MV-4-11 (cell line): ENCODE results near the gene HIBADH.
"Not testable (repeated sequence)": the region's sequence is repeated elsewhere in the genome, so short reads cannot be mapped to it uniquely, and the experiment has no call there.

Experiments used
- DNase-seq: peaks from one replicate; lab custom pipeline; 2025; lab: John Stamatoyannopoulos, UW

Gene HIBADH

DNA sequence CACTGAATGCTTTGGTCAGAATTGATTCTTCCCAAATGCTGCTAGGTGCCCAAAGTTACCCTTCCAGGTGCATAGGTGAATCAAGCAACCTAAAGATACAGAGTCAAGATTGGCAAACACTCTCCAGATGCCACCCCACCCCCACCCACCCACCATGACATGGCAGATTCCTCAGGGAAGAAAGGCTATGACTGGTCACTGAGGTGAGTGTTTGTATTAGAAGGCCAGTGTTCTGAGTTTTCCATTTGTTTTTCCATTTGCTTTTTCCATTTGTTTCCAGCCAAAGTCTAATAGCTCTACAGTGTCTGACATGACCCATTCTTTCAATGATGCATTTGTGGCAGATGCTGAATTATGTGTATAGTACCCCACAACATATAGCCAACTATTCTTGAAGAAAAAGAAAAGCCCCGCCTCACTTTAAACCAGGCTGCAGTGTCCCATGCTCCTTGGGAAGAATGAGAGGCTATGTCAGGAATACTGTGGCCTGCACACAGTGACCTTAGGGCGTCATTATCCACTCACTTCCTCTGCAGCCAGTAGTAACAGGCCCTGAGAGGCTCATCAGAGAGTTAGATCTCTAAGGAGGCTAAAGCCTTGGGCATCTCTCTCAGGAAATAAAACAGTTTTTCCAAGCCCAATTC, 16.1 kb upstream of the HIBADH start:
- DNase-seq: no peak

DNA sequence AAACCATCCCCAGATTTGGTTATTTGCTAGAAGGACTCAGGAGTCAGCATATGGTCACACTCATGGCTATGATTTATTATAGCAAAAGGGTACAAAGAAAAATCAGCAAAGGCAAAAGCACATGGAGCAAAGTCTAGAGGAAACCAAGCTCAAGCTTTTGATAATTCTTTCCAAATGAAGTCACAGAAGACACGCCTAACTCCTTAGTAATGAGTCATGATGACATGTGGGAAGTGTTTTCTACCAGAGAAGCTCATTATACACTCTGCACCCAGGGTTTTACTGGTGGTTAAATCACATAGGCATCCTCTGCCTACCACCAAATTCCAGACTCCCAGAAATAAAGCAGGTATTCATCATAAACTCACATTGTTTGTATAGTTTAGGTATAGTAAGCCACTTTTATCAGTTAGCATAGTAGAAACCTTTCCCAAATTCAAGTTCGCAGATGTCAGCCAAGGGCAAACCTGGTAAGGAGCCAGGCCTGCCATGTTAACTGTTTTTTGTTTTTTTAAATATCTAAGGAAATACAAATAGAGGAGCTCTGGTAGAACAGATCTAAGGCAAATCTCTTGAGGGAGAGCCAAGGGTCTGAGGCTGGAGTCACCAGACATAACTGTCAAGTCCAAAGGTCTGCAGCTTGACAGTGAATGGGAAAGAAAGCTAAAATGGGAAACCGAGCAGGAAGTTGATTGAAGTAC, 15.4 kb upstream of the HIBADH start:
- DNase-seq: peak; percentile 35

DNA sequence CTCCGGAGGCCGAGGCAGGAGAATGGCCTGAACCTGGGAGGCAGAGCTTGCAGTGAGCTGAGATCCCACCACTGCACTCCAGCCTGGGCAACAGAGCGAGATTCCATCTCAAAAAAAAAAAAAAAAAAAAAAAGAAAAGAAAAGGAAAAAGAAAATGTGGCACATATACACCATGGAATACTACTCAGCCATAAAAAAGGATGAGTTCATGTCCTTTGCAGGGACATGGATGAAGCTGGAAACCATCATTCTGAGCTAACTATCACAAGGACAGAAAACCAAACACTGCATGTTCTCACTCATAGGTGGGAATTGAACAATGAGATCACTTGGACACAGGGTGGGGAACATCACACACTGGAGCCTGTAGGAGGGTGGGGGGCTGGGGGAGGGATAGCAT, 11.4 kb upstream of the HIBADH start:
- not testable (repeated sequence) for DNase-seq

DNA sequence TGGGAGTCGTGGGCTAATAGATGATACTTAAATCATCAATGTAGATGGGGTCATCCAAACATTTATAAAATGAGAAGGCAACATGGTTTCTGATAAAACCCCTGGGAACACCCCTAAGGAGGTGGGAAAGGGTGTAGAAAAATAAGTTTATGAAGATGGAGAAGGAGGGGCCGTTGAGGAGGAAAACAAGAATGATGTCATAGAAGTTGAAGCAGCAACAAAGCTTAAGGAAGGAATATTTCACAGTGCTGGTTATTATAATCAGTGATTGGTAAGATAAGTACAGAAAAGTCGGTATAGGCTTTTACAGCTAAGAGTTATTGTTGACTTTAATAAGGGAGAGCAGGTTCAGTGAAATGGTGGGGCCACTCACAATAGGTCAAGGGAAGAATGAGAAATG, 9.0 kb upstream of the HIBADH start:
- DNase-seq: no peak

DNA sequence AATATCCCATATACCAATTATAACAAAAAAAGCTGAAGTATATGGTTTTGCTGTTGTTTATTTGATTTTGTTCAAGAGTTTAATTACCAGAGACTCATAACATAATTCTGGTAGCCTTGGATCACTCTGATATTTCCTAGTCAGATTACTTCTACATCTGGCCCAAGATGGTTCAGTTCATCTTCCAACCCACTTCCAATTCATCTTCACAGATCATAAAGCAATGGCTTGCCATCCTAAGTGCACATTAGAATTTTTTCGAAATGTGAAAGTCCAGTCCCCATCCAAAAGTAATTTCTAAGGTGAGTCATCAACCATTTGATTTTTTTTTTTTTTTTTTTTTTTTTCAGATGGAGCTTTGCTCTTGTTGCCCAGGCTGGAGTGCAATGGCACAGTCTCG, 8.0 kb upstream of the HIBADH start:
- DNase-seq: no peak

DNA sequence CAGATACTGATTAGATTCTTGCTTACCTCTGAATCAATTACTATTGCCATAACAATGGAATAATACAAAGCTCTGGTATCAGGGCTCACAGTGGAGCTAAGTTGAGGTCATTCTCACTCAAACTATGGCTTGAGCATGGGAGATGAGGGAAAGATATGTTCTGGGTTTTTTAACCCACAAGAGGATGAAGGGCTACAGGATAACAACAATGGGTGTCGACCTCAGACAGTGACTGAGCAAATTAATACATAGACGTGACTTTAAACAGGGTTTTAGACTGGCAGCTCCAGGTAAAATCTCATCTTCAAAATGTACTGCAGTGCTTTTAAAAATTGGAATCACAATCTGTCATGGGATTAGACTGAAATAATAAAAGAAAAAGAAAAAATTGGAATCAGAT, 7.5 kb upstream of the HIBADH start:
- no peak for DNase-seq

DNA sequence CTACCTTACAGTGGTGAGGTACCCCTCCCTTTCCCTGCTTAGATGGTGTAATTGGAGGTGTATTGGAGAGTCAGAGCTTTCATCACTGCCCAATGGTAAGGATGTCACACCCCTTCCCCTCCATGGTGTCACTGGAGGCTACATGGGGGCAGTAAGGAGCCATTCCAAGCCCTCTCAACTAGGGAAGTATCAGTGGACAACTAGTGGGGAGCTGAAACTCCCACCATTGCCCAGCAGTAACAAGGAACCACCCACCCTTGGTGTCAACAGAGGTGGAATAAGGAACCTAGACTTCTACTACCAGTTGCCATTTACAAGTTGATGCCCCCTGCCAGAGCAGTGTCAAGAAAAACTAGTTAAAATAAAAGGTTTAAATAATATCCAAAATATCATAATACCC, 2.8 kb upstream of the HIBADH start:
- DNase-seq: no peak

DNA sequence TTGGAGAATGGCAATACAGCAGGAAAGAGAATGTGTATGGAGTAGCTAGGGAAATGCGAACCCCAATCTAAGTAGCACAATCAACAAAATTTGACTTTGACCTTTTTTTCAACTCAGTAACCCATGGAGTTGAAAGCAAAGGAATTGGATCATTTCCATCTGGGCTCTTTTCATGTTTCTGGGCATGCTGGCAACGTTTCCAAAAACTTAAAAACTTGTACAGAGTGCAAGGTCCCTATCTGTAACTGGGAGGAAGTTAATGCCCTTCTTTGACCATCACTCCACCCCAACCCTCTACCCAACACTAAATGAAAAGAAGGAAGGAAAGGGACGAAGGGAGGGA, 1.3 kb upstream of the HIBADH start:
- DNase-seq: no peak

DNA sequence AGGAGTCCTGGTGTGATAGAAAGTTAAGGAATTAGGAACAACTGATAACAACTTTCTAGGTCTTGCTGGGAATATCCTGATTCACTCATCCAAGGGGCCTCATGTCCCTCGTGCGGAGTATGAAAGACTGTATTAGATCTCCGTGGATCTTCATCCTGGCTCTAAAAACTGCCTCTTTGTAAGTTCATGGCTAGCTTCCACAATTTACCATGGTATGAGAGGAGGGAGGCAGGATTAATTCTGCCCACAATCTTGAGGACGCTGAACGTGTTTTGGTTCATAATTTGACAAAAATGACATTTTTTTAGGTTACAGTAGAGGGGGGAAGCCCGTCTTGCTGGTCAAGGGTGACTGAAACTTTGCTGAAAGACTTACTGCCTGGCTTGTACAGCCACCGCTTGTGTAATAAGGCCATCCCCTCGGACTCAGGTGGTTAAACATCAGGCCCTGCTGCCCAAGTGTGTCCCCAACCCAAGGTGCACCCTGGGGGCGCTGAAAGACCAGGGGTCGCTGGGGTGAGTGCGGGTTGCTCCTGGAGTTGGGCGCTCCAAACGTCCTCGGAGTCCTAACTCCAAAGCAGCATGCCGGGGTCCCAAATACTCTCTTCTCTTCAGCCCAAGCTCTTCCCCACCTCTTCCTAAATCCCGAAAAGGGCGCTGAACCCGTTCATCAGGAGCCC, 733 bp downstream of the HIBADH start:
- no peak for DNase-seq

DNA sequence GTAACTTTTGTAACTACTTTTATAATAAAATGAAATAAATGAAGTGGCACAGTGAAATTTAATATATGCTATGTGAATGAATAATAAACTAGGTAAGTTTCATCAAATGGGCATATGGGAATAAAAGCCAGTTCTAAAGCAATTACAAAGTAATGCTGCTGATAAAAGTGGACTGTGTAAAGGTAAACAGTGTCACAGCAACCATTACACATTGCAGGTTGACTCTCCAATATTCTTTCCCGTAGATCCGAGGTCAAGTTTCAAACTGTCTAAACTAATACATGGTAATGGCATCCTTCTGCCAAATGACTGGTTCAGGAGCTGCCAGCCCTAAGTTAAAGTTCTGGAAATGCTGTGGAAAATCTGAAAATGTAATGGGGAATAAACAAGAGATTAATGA, 6.0 kb downstream of the HIBADH start:
- DNase-seq: no peak

DNA sequence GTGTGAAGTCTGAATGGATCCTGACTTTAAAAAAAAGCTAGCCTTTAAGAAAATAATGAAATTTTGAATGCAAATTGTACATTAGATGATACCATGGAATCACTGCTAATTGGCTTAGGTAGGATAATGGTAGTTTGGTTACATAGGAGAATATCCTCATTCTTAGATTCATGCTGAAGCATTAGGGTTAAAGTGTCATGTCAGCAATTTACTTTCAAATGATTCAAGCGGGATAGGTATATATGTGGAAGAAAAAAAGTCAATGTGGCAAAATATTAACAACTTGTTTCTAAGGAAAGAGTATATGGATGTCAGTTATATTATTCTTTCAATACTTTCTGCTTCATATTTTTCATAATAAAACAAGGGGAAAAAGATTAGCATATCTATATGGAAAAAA, 7.5 kb downstream of the HIBADH start:
- no peak for DNase-seq

DNA sequence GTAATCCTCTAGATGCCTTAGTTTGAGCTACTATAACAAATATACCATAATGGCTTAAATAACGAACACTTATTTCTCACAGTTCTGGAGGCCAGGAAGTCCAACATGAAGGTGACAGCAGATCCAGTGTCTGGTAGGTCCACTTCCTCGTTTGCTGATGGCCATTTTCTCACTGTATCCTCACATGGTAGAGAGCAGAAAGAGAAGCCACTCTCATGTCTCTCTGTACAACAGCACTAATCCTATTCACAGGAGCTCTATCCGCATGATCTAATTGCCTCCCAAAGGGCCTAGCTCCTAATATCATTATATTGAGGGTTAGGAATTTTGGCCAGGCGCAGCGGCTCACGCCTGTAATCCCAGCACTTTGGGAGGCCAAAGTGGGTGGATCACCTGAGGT, 10.2 kb downstream of the HIBADH start:
- DNase-seq: no peak

DNA sequence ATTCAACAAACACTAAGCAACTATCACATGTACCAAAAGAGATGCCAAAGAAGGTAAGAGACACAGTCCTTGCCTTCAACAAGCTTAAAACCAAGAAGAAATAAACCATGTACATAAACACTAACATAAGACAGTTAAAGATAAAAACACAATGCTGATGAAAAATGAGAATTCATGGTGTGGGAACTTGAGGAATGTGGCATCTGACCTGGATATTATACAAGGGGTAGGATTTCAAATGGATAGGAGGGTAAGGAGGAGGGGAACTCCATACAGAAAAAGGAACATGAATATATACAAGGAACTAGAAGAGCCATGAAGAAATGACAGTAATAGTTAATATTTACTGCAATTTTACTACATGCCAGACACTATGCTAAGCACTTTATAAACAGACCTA, 11.0 kb downstream of the HIBADH start:
- no peak for DNase-seq

DNA sequence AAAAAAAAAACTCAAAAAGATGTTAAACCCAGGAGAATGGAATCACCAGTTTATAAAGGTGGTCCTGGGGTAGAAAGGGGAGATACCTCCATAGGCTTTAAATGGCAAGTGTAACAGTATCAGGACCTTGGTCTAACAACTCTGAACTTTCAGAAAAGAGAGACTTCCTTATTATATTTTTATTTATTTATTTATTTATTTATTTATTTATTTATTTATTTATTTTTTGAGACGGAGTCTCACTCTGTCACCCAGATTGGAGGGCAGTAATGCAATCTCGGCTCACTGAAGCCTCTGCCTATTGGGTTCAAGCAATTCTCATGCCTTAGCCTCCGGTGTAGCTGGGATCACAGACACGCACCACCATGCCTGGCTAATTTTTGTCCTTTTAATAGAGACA, 12.4 kb downstream of the HIBADH start:
- no peak for DNase-seq

DNA sequence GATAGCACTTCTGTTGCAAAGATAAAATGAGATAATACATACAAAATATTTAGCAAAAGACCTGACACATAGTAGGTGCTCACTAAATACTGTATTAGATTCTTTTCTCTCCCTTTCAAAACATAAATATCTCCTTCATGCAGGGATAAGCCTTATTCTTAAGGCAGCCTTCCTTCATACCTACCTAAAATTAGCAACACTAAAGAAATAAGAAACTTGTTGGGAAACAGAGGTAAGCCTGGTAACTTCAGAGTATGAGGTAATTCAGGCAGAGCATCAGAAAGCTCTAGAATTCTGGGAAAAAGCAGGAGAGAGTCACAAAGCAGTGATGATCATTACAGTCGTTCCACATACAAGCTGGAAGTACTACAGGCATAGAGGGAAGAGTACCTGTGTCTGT, 15.2 kb downstream of the HIBADH start:
- DNase-seq: no peak

DNA sequence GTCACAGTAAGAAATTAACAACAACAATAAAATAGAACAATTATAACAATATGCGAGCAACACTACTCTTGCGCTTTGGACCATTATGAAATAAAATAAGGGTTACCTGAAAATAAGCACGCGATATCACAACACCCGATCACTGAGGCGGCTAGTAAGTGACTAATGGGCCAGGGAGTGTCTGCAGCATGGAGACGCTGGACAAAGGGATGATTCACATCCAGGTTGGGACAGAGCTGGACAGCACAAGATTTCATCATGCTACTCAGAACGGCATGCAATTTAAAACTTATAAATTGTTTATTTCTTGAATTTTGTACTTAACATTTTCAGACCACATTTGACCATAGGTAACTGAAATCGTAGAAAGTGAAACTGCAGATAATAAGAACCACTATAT, 15.6 kb downstream of the HIBADH start:
- no peak for DNase-seq

DNA sequence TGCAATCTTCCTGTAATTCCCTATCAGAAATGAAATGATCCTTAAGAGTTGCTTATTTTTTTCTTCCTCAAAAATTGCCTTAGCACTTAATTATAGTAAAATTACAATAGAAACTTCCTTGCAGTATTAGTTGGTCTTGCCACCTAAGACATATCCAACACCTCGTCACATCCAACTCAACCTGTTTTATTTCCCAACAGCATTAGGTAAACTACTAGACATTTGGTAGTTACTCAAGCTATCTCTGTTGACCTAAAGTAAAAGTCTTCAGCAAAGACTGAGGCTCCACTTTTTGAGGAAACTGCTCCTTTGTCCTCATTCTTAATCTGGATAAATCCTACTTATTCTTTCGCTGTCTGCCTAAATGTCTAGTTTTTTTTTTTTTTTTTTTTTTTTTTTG, 20.4 kb downstream of the HIBADH start:
- DNase-seq: no peak

DNA sequence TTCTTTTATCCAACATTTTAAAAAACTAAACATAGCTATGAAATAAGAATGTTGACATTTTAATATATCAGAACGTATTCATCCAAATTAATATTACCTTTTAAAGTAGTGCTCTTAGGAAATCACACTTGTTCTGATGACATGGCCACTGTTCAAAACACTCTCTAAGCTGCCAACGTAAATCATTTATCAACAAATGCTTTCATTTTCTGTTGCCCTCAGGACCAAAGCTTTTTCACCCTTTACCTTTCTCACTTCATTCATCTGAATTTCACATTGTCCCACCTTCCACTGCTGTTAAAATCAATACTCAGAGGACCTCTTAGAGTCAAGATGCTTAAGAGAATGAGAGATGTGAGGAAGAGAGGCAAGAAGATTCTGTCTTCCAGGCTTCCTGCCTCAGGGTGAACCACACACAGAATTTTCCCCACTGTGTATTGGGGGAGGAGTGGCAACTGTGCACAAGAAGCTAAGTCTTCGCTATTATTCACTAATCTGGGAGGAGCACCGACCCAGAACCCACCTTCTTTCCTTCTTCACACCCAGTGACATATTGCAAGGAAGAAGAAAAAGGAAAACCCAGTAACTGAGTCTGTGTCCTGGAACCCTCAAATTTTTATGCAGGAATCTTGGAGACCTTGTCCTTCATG, 21.0 kb downstream of the HIBADH start:
- DNase-seq: no peak

DNA sequence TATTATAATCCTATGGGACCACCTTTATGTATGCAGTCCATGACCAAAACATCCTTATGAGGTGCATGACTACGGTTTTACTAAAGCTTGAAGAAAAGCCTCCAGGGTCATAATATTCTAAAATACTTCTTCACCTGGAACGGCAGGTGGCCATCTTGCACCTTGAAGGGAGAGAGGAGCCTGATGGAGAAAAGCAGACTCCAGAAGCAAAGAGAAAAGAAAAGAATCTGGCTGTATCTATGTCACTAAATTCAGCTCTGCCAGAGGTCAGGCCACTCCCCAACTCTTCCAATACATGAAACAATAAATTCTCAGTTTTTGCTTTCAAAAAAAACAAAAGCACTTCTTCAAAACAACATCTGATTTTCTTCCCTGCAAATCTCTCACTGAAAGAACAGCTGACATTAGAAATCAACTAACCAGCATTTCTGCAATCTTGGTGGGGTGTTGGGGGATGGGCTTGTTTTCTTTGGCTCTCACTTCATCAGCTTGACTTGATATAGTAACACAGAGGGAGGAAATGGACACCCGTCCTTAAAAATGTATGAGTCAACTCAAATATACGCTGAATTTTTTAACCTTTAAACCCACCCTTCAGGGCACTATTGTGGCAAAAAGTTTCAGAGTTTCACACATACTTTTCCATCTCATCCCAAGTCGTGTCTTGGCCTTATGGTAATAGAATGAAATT, 21.7 kb downstream of the HIBADH start:
- DNase-seq: no peak

DNA sequence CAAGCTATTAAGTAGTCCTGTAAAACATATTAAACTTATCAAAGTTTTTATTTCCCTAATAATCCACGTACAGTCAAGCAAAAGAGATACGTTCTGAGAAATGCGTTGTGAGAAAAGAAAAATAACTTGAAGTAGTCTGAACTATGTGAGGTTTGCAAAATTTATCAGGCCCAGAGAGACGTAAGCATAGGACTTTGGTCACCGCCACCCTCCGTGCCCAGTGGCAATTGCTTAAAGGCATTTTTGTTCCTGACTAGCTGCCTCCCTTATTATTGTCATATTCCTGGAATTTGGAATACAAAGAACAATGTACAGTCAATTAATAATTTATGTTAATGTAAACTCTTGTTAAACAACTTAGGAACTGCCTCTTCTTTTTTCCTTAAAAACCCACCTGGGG, 22.8 kb downstream of the HIBADH start:
- DNase-seq: no peak

DNA sequence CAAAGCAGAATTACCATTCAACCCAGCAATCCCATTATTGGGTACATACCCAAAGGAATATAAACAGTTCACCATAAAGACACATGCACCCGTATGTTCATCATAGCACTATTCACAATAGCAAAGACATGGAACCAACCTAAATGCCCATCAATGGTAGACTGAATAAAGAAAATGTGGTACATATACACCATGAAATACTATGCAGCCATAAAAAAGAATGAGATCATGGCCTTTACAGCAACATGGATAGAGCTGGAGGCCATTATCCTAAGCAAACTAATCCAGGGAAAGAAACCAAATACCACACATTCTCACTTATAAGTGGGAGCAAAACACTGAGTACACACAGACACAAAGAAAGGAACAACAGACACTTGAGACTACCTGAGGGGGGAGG, 23.6 kb downstream of the HIBADH start:
- DNase-seq: not testable (repeated sequence)

DNA sequence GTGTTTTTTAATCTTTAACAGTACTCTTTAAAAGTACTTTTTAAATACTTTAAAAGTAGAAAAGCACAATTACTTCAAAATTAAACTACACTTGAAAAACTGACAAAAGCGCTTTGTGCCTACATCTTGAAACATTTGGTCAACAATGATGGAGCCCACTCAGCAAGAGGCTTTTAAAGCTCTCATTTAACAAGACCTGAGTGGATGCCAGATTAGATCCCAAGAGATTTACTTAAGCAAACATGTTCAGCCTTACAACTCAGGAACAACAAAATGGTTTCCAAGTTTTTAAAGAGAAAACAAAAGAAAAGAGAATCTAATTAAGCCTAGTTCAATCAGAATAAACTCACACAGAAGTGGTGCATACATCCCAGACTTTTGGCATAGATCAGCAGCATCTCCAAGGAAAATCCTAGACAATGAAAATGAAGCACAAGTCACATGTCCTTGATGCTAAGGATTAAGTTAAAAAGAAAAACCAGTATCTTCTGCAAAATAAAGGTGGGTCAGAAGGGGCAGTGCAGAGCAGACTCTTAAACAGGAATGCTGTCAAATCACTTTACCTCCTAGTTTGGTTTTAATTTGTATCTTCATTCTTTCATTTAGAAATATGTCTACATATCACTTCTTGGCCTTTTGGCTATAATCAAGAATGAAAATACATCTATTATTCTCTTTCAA, 26.2 kb downstream of the HIBADH start:
- DNase-seq: no peak
